Endodermal cell (in vitro differentiated cells): Measurements from ENCODE around the gene DUSP19. TPM values are rescaled to one million over a fixed set of nuclear protein-coding genes. Genes with fewer than 3 reads are reported as not detected.

Experiments used
- DNase-seq: peaks from one replicate; pipeline ENCODE4 v3.0.0-alpha.2; 2017
- H3K27ac ChIP-seq: 2 replicates; pipeline ENCODE4 v1.5.1; 2013; ENCODE audit warnings: mild to moderate bottlenecking, low read depth, low read length, moderate library complexity
- H3K27me3 ChIP-seq: 2 replicates; pipeline ENCODE4 v1.6.1; 2013; ENCODE audit warnings: mild to moderate bottlenecking, low read length, moderate library complexity; ENCODE audit not compliant: insufficient read depth, control insufficient read depth, poor library complexity, severe bottlenecking
- H3K36me3 ChIP-seq: 2 replicates; pipeline ENCODE4 v1.7.0; 2013; ENCODE audit warnings: mild to moderate bottlenecking, low read length, moderate library complexity; ENCODE audit not compliant: control insufficient read depth, insufficient read depth
- H3K4me1 ChIP-seq: one replicate; pipeline ENCODE4 v1.7.0; 2013; ENCODE audit warnings: low read length; ENCODE audit not compliant: control insufficient read depth, insufficient read depth
- H3K4me3 ChIP-seq: 2 replicates; pipeline ENCODE4 v1.5.1; 2013; ENCODE audit warnings: mild to moderate bottlenecking, low read length, moderate library complexity
- H3K9ac ChIP-seq: 2 replicates; pipeline ENCODE4 v1.6.1; 2013; ENCODE audit warnings: mild to moderate bottlenecking, low read length, moderate library complexity; ENCODE audit not compliant: poor library complexity, severe bottlenecking; ENCODE audit errors: extremely low read depth
- H3K9me3 ChIP-seq: 2 replicates; pipeline ENCODE4 v1.6.1; 2013; ENCODE audit warnings: mild to moderate bottlenecking, low read length, moderate library complexity; ENCODE audit not compliant: control insufficient read depth
- H3K27ac Mint-ChIP-seq: 2 replicates; pipeline ENCODE4 v1.8.0; 2020; ENCODE audit warnings: mixed read lengths
- H3K27me3 Mint-ChIP-seq: 2 replicates; pipeline ENCODE4 v1.8.0; 2021; ENCODE audit warnings: mild to moderate bottlenecking, mixed read lengths; ENCODE audit not compliant: insufficient read depth
- H3K36me3 Mint-ChIP-seq: 2 replicates; pipeline ENCODE4 v1.8.0; 2020; ENCODE audit warnings: low read depth, mixed read lengths
- H3K4me1 Mint-ChIP-seq: 2 replicates; pipeline ENCODE4 v1.8.0; 2020; ENCODE audit warnings: mixed read lengths
- H3K4me3 Mint-ChIP-seq: 2 replicates; pipeline ENCODE4 v1.8.0; 2020; ENCODE audit warnings: mild to moderate bottlenecking, moderate library complexity, mixed read lengths
- H3K9me3 Mint-ChIP-seq: 2 replicates; pipeline ENCODE4 v1.8.0; 2020; ENCODE audit warnings: mild to moderate bottlenecking, mixed read lengths
- CTCF ChIP-seq: fragments of 200-600 bp; sonication (generic); conservative IDR thresholded peaks from 2 replicates; pipeline ENCODE4 v1.5.0; 2021; ENCODE audit warnings: antibody characterized with exemption, mild to moderate bottlenecking
- WGBS, 2 experiments: methylation state at CpG; one replicate each; pipeline versions ENCODE4 v1.1.5 to v1.1.7; 2013; ENCODE audit warnings: missing lambda C conversion rate in 2 of 2, mixed read lengths in 1 of 2; ENCODE audit not compliant: insufficient coverage in 1 of 2, insufficient read length in 1 of 2; 5-methylcytosine and 5-hydroxymethylcytosine counted together
- total RNA-seq, 2 donors: library from RNA; stranded (reverse); fragmentation: NEBNext Ultra II Directional in 1 of 2; extraction: Animal tissue kit (Norgen Biotek cat#: 25700) in 1 of 2; gene quantifications; 2 replicates in 1 of 2; 3 replicates in 1 of 2; pipeline ENCODE4 v1.2.1, GENCODE V29; 2021

DUSP19 gene
- total RNA-seq, 2 donors from 2014 or later: 1.7 TPM

- H3K4me3 Mint-ChIP-seq: no peak overlapping the region
- peaks cover 42% of the 10 kb centered on the region for H3K9me3 Mint-ChIP-seq
- 95% methylated on average over 2 of the region's 2 CpGs; no CpG with 5 or more reads in 1 of the 2 experiments for WGBS, 2 experiments
- Histone ChIP-seq H3K9ac (no peak overlapping the region), H3K27ac (no peak overlapping the region), H3K4me3 (no peak overlapping the region), H3K27me3 (no peaks in the 10 kb centered on the region), H3K36me3 (peaks cover 61% of the 10 kb centered on the region), H3K9me3 (peaks cover 54% of the 10 kb centered on the region), H3K4me1 (no peaks in the 10 kb centered on the region)
- no peak for DNase-seq
- H3K27ac Mint-ChIP-seq: peak overlapping the region; percentile 91
- H3K4me1 Mint-ChIP-seq: peaks cover 11% of the 10 kb centered on the region
- no peak for TF ChIP-seq CTCF
- peaks cover 80% of the 10 kb centered on the region for H3K36me3 Mint-ChIP-seq
- H3K27me3 Mint-ChIP-seq: no peaks in the 10 kb centered on the region
These were observed 70.9 kb downstream of the DUSP19 start for GRCh38 chr2:183149489-183149888.

Other genes starting within 250 kb of the DUSP19 start
- 100 to 1,000 TPM in 1 of 2 donors, 10 to 100 TPM in 1; 54.8 to 107 TPM for gene FRZB, start 212.1 kb upstream of the DUSP19 start, total RNA-seq
- 100 to 1,000 TPM; 128 to 136 TPM for gene NCKAP1, start 40.3 kb upstream of the DUSP19 start, total RNA-seq
- 10 to 100 TPM; 27.8 to 30.7 TPM for gene NUP35, start 45.7 kb downstream of the DUSP19 start, total RNA-seq